ENCODE results near the gene ITPR1. TPM values are rescaled to one million over a fixed set of nuclear protein-coding genes. Genes with fewer than 3 reads are reported as not detected.

The ITPR1 gene
- total RNA-seq, 4 donors from 2014 or later: 56.1 to 71.2 (median 61.9) TPM

- Histone ChIP-seq H3K27ac (no peak overlapping the region), H3K9me3 (no peaks in the 10 kb centered on the region), H3K4me1 (peaks cover 0 to 15% (median 13%) of the 10 kb centered on the region in 4 donors), H3K36me3 (peaks cover 0 to 55% (median 0%) of the 10 kb centered on the region in 3 donors), H3K27me3 (no peaks in the 10 kb centered on the region), H3K4me3 (no peak overlapping the region)
- WGBS, 2 donors: 88 to 89% methylated on average over 12 of the region's 12 CpGs
- no peak for DNase-seq (ENCODE audit: low spot score in 2 of 2)
- TF ChIP-seq EP300 (IDR thresholded peaks at IDR 0.05): no peak
- TF ChIP-seq CTCF (IDR thresholded peaks at IDR 0.05): no peak
- no peak for TF ChIP-seq POLR2A (IDR thresholded peaks at IDR 0.05)
These were observed 326.0 kb downstream of the ITPR1 start for GRCh38 chr3:4818986-4819693.

- peaks cover 0 to 21% (median 16%) of the 10 kb centered on the region in 4 donors for H3K4me1 ChIP-seq
- 57 to 82% methylated on average over 3 of the region's 3 CpGs for WGBS, 2 donors
- no peak overlapping the region for H3K4me3 ChIP-seq
- H3K27ac ChIP-seq: peak overlapping the region in 1 of 4 donors; percentile 9
- DNase-seq (ENCODE audit: low spot score in 2 of 2): no peak
- peaks cover 0 to 49% (median 0%) of the 10 kb centered on the region in 3 donors for H3K36me3 ChIP-seq
- no peaks in the 10 kb centered on the region for H3K27me3 ChIP-seq
- H3K9me3 ChIP-seq: no peaks in the 10 kb centered on the region
- TF ChIP-seq EP300 (IDR thresholded peaks at IDR 0.05) (no peak), POLR2A (IDR thresholded peaks at IDR 0.05) (no peak), CTCF (IDR thresholded peaks at IDR 0.05) (no peak)
These were observed 326.6 kb downstream of the ITPR1 start for GRCh38 chr3:4819746-4820145.

- 93 to 94% methylated on average over 17 of the region's 17 CpGs for WGBS, 2 donors
- H3K36me3 ChIP-seq: peaks cover 0 to 41% (median 0%) of the 10 kb centered on the region in 3 donors
- no peaks in the 10 kb centered on the region for H3K27me3 ChIP-seq
- no peak overlapping the region for H3K4me3 ChIP-seq
- no peaks in the 10 kb centered on the region for H3K9me3 ChIP-seq
- peak overlapping the region in 2 of 4 donors; percentile 36 to 45 for H3K27ac ChIP-seq
- peaks cover 0 to 28% (median 23%) of the 10 kb centered on the region in 4 donors for H3K4me1 ChIP-seq
- no peak for DNase-seq (ENCODE audit: low spot score in 2 of 2)
- TF ChIP-seq EP300 (IDR thresholded peaks at IDR 0.05) (no peak), POLR2A (IDR thresholded peaks at IDR 0.05) (no peak), CTCF (IDR thresholded peaks at IDR 0.05) (no peak)
These were observed 327.4 kb downstream of the ITPR1 start for GRCh38 chr3:4820296-4821121.

- peak overlapping the region in 2 of 4 donors; percentile 36 to 45 for H3K27ac ChIP-seq
- peaks cover 0 to 37% (median 31%) of the 10 kb centered on the region in 4 donors for H3K4me1 ChIP-seq
- H3K27me3 ChIP-seq: no peaks in the 10 kb centered on the region
- no peak for DNase-seq (ENCODE audit: low spot score in 2 of 2)
- 43 to 61% methylated on average over 2 of the region's 2 CpGs for WGBS, 2 donors
- no peaks in the 10 kb centered on the region for H3K9me3 ChIP-seq
- H3K4me3 ChIP-seq: no peak overlapping the region
- H3K36me3 ChIP-seq: peaks cover 0 to 33% (median 0%) of the 10 kb centered on the region in 3 donors
- TF ChIP-seq POLR2A (IDR thresholded peaks at IDR 0.05) (no peak), CTCF (IDR thresholded peaks at IDR 0.05) (no peak)
These were observed 328.2 kb downstream of the ITPR1 start for GRCh38 chr3:4821338-4821737.

GRCh38 chr3:4821975-4822374 lies 328.8 kb downstream of the ITPR1 start:
- 87 to 91% methylated on average over 11 of the region's 11 CpGs for WGBS, 2 donors

More at GRCh38 chr3:4821975-4822374, 328.8 kb downstream of the ITPR1 start:
- H3K27ac ChIP-seq: peak overlapping the region in 2 of 4 donors; percentile 36 to 38
- H3K4me3 ChIP-seq: no peak overlapping the region
- no peaks in the 10 kb centered on the region for H3K27me3 ChIP-seq
- H3K9me3 ChIP-seq: no peaks in the 10 kb centered on the region
- H3K4me1 ChIP-seq: peaks cover 0 to 43% (median 38%) of the 10 kb centered on the region in 4 donors
- no peak for TF ChIP-seq CTCF (IDR thresholded peaks at IDR 0.05)
- no peak for TF ChIP-seq POLR2A (IDR thresholded peaks at IDR 0.05)
- no peak for TF ChIP-seq EP300 (IDR thresholded peaks at IDR 0.05)
- DNase-seq (ENCODE audit: low spot score in 2 of 2): no peak
- peaks cover 0 to 27% (median 0%) of the 10 kb centered on the region in 3 donors for H3K36me3 ChIP-seq
